ENCODE measurements around the gene OR10K1. TPM values are rescaled to one million over a fixed set of nuclear protein-coding genes. Genes with fewer than 3 reads are reported as not detected.

Gene OR10K1
- total and polyA plus RNA-seq, 12 donors = not detected

DNA sequence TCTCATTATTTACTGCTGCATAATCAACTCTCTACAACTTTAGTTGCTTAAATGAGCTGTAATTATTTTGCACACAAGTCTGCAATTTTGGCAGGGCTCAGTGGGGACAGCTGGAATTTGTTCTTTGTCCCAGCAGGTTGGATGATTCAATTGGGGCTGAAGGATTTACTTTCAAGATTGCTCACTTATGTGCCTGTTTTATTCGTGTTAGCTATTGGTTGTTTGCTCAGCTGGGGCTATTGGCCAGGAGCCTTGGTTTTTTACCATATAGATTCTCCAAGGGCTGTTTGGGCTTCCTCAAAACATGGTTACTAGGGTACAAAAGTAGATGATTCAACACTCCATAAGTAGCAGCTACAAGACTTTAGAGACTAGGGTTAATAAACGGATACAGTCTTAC lies 23.8 kb downstream of the OR10K1 start:
- intact Hi-C loops (cut with DNase I) = no loop called here
- no peaks in the 10 kb centered on the region for H3K27me3 ChIP-seq
- no peaks in the 10 kb centered on the region for H3K4me1 ChIP-seq (replicated peaks in 1 of 2)
- H3K9me3 ChIP-seq (replicated peaks in 1 of 3) = no peaks in the 10 kb centered on the region
- no peak for DNase-seq
- TF ChIP-seq POLR2A (IDR thresholded peaks at IDR 0.05) = no peak
- TF ChIP-seq, protein P1, sequence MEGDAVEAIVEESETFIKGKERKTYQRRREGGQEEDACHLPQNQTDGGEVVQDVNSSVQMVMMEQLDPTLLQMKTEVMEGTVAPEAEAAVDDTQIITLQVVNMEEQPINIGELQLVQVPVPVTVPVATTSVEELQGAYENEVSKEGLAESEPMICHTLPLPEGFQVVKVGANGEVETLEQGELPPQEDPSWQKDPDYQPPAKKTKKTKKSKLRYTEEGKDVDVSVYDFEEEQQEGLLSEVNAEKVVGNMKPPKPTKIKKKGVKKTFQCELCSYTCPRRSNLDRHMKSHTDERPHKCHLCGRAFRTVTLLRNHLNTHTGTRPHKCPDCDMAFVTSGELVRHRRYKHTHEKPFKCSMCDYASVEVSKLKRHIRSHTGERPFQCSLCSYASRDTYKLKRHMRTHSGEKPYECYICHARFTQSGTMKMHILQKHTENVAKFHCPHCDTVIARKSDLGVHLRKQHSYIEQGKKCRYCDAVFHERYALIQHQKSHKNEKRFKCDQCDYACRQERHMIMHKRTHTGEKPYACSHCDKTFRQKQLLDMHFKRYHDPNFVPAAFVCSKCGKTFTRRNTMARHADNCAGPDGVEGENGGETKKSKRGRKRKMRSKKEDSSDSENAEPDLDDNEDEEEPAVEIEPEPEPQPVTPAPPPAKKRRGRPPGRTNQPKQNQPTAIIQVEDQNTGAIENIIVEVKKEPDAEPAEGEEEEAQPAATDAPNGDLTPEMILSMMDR (IDR thresholded peaks at IDR 0.05) = no peak
- 42 to 51% (median 49%) methylated on average over 2 of the region's 2 CpGs for WGBS, 4 donors
- H3K27ac ChIP-seq = no peak overlapping the region
- no peaks in the 10 kb centered on the region for H3K36me3 ChIP-seq (replicated peaks in 1 of 2)
- no peak overlapping the region for H3K4me3 ChIP-seq

DNA sequence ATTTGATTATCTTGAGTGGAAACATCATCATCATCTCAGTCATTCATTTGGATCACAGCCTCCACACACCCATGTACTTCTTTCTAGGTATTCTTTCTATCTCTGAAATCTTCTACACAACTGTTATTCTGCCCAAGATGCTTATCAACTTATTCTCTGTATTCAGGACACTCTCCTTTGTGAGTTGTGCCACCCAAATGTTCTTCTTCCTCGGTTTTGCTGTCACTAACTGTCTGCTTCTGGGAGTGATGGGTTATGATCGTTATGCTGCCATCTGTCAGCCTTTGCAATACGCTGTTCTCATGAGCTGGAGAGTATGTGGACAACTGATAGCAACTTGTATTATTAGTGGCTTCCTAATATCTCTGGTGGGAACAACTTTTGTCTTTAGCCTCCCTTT lies 29.7 kb downstream of the OR10K1 start:
- H3K4me1 ChIP-seq (replicated peaks in 1 of 2) = no peaks in the 10 kb centered on the region
- H3K36me3 ChIP-seq (replicated peaks in 1 of 2) = no peaks in the 10 kb centered on the region
- intact Hi-C loops (cut with DNase I) = no loop called here
- no peaks in the 10 kb centered on the region for H3K9me3 ChIP-seq (replicated peaks in 1 of 3)
- no peaks in the 10 kb centered on the region for H3K27me3 ChIP-seq
- no peak for DNase-seq
- 46 to 77% (median 68%) methylated on average over 3 of the region's 3 CpGs for WGBS, 4 donors
- no peak for TF ChIP-seq POLR2A (IDR thresholded peaks at IDR 0.05)
- TF ChIP-seq, protein P1 (IDR thresholded peaks at IDR 0.05) = no peak
- no peak overlapping the region for H3K27ac ChIP-seq
- H3K4me3 ChIP-seq = no peak overlapping the region

DNA sequence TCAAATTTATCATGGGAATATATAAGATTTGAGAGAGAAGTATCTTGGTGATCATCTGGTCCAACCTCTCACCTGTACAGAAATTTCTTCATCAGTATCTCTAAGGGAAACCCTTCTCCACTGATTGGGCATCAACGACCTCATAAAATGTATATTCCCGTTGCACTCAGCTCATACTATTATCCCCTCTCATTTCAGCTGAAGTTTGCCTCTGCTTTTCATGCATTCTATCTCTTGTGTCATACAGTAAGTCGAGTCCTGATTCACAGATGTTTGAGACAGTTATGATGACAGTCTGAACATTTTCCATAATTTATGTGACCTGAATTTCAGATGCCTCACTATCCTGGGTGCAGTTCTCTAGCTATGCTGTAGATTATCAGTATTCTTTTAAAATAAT lies 31.4 kb downstream of the OR10K1 start:
- no peaks in the 10 kb centered on the region for H3K9me3 ChIP-seq (replicated peaks in 1 of 3)
- TF ChIP-seq, protein P1 (IDR thresholded peaks at IDR 0.05) = no peak
- TF ChIP-seq POLR2A (IDR thresholded peaks at IDR 0.05) = no peak
- intact Hi-C loops (cut with DNase I) = no loop called here
- 63 to 76% (median 67%) methylated on average over 3 of the region's 3 CpGs for WGBS, 4 donors
- H3K4me3 ChIP-seq = no peak overlapping the region
- no peak for DNase-seq
- H3K4me1 ChIP-seq (replicated peaks in 1 of 2) = no peaks in the 10 kb centered on the region
- H3K36me3 ChIP-seq (replicated peaks in 1 of 2) = no peaks in the 10 kb centered on the region
- no peak overlapping the region for H3K27ac ChIP-seq
- H3K27me3 ChIP-seq = no peaks in the 10 kb centered on the region

DNA sequence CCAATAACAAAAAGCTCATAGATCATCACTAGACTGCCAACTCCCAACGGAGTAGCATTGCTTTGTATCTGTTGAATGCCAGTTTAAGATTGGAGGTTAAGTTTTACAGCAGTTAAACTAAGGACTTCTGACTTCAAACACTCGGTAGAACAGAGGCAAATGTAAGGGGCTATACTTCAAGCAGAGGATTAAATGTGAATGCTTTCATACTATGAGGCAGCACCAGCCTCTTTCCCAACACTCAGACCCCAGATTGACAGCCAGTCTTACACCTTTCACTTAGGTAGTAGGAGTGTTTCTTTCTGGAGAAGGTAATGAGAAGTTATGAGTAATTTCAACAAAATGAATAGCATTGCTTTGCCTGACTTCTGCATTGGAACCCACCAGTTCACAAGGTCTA lies 33.2 kb downstream of the OR10K1 start:
- Histone ChIP-seq H3K36me3 (replicated peaks in 1 of 2) (no peaks in the 10 kb centered on the region), H3K4me1 (replicated peaks in 1 of 2) (no peaks in the 10 kb centered on the region), H3K9me3 (replicated peaks in 1 of 3) (no peaks in the 10 kb centered on the region), H3K27me3 (no peaks in the 10 kb centered on the region), H3K27ac (no peak overlapping the region), H3K4me3 (no peak overlapping the region)
- WGBS, 4 donors = 1 to 61% (median 46%) methylated on average over 2 of the region's 2 CpGs
- DNase-seq = no peak
- TF ChIP-seq POLR2A (IDR thresholded peaks at IDR 0.05) = no peak
- TF ChIP-seq, protein P1 (IDR thresholded peaks at IDR 0.05) = no peak
- intact Hi-C loops (cut with DNase I) = no loop called here
